ENCODE results near the gene COL6A3. TPM values are rescaled to one million over a fixed set of nuclear protein-coding genes. Genes with fewer than 3 reads are reported as not detected.

The COL6A3 gene
- total RNA-seq, 4 donors from 2014 or later: 43.1 to 204 (median 62.4) TPM

GRCh38 chr2:237297421-237298150 lies 116.4 kb downstream of the COL6A3 start:
- no peak for TF ChIP-seq CTCF (IDR thresholded peaks at IDR 0.05)
- TF ChIP-seq POLR2A (IDR thresholded peaks at IDR 0.05): no peak
- WGBS, 2 donors: 68 to 71% methylated on average over 6 of the region's 6 CpGs
- no peak overlapping the region for H3K4me3 ChIP-seq (ENCODE audit: low read depth, poor library complexity, severe bottlenecking)
- intact Hi-C loops (cut with DNase I; ENCODE audit: low total_unique reads): no loop called here
- DNase-seq (ENCODE audit: low spot score in 2 of 2): no peak

- WGBS, 2 donors: 25 to 37% methylated on average over 2 of the region's 2 CpGs
- intact Hi-C loops (cut with DNase I; ENCODE audit: low total_unique reads): no loop called here
- DNase-seq (ENCODE audit: low spot score in 2 of 2): no peak
- no peak for TF ChIP-seq POLR2A (IDR thresholded peaks at IDR 0.05)
- no peak for TF ChIP-seq CTCF (IDR thresholded peaks at IDR 0.05)
- H3K4me3 ChIP-seq (ENCODE audit: low read depth, poor library complexity, severe bottlenecking): no peak overlapping the region
These were observed 117.2 kb downstream of the COL6A3 start for GRCh38 chr2:237296756-237297155.

GRCh38 chr2:237295889-237296480 lies 118.0 kb downstream of the COL6A3 start:
- TF ChIP-seq POLR2A (IDR thresholded peaks at IDR 0.05): no peak
- no peak for TF ChIP-seq CTCF (IDR thresholded peaks at IDR 0.05)
- DNase-seq (ENCODE audit: low spot score in 2 of 2): no peak
- no peak overlapping the region for H3K4me3 ChIP-seq (ENCODE audit: low read depth, poor library complexity, severe bottlenecking)
- intact Hi-C loops (cut with DNase I; ENCODE audit: low total_unique reads): no loop called here
- WGBS, 2 donors: 95 to 96% methylated on average over 10 of the region's 10 CpGs

GRCh38 chr2:237294460-237294859 lies 119.5 kb downstream of the COL6A3 start:
- WGBS, 2 donors: 63 to 81% methylated on average over 1 of the region's 1 CpG
- no peak overlapping the region for H3K4me3 ChIP-seq (ENCODE audit: low read depth, poor library complexity, severe bottlenecking)
- DNase-seq (ENCODE audit: low spot score in 2 of 2): no peak
- intact Hi-C loops (cut with DNase I; ENCODE audit: low total_unique reads): no loop called here
- TF ChIP-seq CTCF (IDR thresholded peaks at IDR 0.05) (no peak), POLR2A (IDR thresholded peaks at IDR 0.05) (no peak)

GRCh38 chr2:237293978-237294377 lies 120.0 kb downstream of the COL6A3 start:
- no peak overlapping the region for H3K4me3 ChIP-seq (ENCODE audit: low read depth, poor library complexity, severe bottlenecking)
- no peak for DNase-seq (ENCODE audit: low spot score in 2 of 2)
- intact Hi-C loops (cut with DNase I; ENCODE audit: low total_unique reads): no loop called here
- 38 to 47% methylated on average over 1 of the region's 1 CpG for WGBS, 2 donors
- no peak for TF ChIP-seq CTCF (IDR thresholded peaks at IDR 0.05)
- no peak for TF ChIP-seq POLR2A (IDR thresholded peaks at IDR 0.05)

Measured in lower leg skin (tissue), 4 donors.